NCI-H345 treated with DMSO at 0.1 percent for 48 hours (cell line): ENCODE measurements around the gene C6orf15.

Experiments used
- DNase-seq: peaks from one replicate; lab custom pipeline; 2025; ENCODE audit not compliant: unreplicated experiment; lab: John Stamatoyannopoulos, UW

The C6orf15 gene

GRCh38 chr6:31110825-31111582 is 1.4 kb downstream of the C6orf15 start:
- no peak for DNase-seq

- no peak for DNase-seq
Observed at GRCh38 chr6:31107052-31107451, 5.3 kb downstream of the C6orf15 start.

GRCh38 chr6:31103136-31103535 is 9.2 kb downstream of the C6orf15 start:
- DNase-seq, result no peak

- no peak for DNase-seq
Observed at GRCh38 chr6:31098449-31098938, 13.9 kb downstream of the C6orf15 start.

GRCh38 chr6:31096656-31097055 is 15.7 kb downstream of the C6orf15 start:
- no peak for DNase-seq

- DNase-seq, result no peak
Observed at GRCh38 chr6:31096215-31096614, 16.2 kb downstream of the C6orf15 start.

GRCh38 chr6:31094389-31094881 is 17.9 kb downstream of the C6orf15 start:
- no peak for DNase-seq

GRCh38 chr6:31092769-31093505 is 19.4 kb downstream of the C6orf15 start:
- DNase-seq, result no peak

GRCh38 chr6:31092238-31092637 is 20.1 kb downstream of the C6orf15 start:
- DNase-seq, result no peak

GRCh38 chr6:31091680-31092079 is 20.7 kb downstream of the C6orf15 start:
- no peak for DNase-seq

GRCh38 chr6:31090973-31091364 is 21.4 kb downstream of the C6orf15 start:
- no peak for DNase-seq

- DNase-seq, result no peak
Observed at GRCh38 chr6:31090275-31090972, 22.0 kb downstream of the C6orf15 start.

- DNase-seq, result peak; percentile 60
Observed at GRCh38 chr6:31087494-31088089, 24.8 kb downstream of the C6orf15 start.

GRCh38 chr6:31086788-31087440 is 25.5 kb downstream of the C6orf15 start:
- no peak for DNase-seq

GRCh38 chr6:31083742-31084354 is 28.5 kb downstream of the C6orf15 start:
- DNase-seq, result no peak

- DNase-seq, result no peak
Observed at GRCh38 chr6:31081872-31082271, 30.5 kb downstream of the C6orf15 start.

GRCh38 chr6:31079656-31080261 is 32.6 kb downstream of the C6orf15 start:
- peak; percentile 57 for DNase-seq

- no peak for DNase-seq
Observed at GRCh38 chr6:31076611-31077010, 35.8 kb downstream of the C6orf15 start.

GRCh38 chr6:31075528-31075927 is 36.8 kb downstream of the C6orf15 start:
- DNase-seq, result no peak

- DNase-seq, result no peak
Observed at GRCh38 chr6:31074401-31074800, 38.0 kb downstream of the C6orf15 start.
